ENCODE measurements around the gene CLK1.

- TF ChIP-seq CTCF (IDR thresholded peaks at IDR 0.05) (no peak), POLR2AphosphoS5 (IDR thresholded peaks at IDR 0.05; ENCODE audit: insufficient read depth in 1 of 2, low read depth in 1 of 2) (no peak), POLR2A (IDR thresholded peaks at IDR 0.05) (no peak)
Measured at GRCh38 chr2:200839513-200839912, 24.9 kb downstream of the CLK1 start.
